K562 (cell line): ENCODE results near the gene SDR9C7. TPM values are rescaled to one million over a fixed set of nuclear protein-coding genes. Genes with fewer than 3 reads are reported as not detected.

Experiments used
- ARID1B ChIP-seq: fragments of 450-650 bp; IDR thresholded peaks from 2 replicates; pipeline ENCODE4 v1.6.1; 2016; ENCODE audit warnings: antibody characterized with exemption, mild to moderate bottlenecking, inconsistent platforms
- ARID2 ChIP-seq: fragments of 450-650 bp; IDR thresholded peaks from 2 replicates; pipeline ENCODE4 v1.6.1; 2017; ENCODE audit warnings: antibody characterized with exemption, mild to moderate bottlenecking
- ASH1L ChIP-seq: fragments of 450-650 bp; IDR thresholded peaks from 2 replicates; pipeline ENCODE4 v1.6.1; 2018; ENCODE audit warnings: borderline replicate concordance, mild to moderate bottlenecking, low read depth; ENCODE audit not compliant: partially characterized antibody
- BACH1 ChIP-seq: fragments of 200-800 bp; sonication (Bioruptor generic); IDR thresholded peaks from 2 replicates; pipeline ENCODE4 v1.6.1; 2016; ENCODE audit warnings: missing genetic modification characterization, missing compliant biosample characterization
- BCLAF1 ChIP-seq, 2 experiments: fragments of 450-650 bp in 1 of 2; IDR thresholded peaks; 2 replicates each; pipeline ENCODE4 v1.6.1; 2011 to 2017; ENCODE audit warnings: low read depth in 2 of 2, antibody characterized with exemption in 1 of 2, borderline replicate concordance in 1 of 2, low read length in 1 of 2, mild to moderate bottlenecking in 1 of 2, mixed read lengths in 1 of 2; ENCODE audit not compliant: control insufficient read depth in 1 of 2
- CAMTA2 ChIP-seq: fragments of 250-450 bp; sonication (Bioruptor Pico); conservative IDR thresholded peaks from 2 replicates; pipeline ENCODE4 v1.5.1; 2022
- CCNT2 ChIP-seq: IDR thresholded peaks from 2 replicates; pipeline ENCODE4 v1.6.1; 2011; ENCODE audit warnings: borderline replicate concordance, low read depth, mild to moderate bottlenecking, moderate library complexity, mixed read lengths, low read length; ENCODE audit not compliant: insufficient read length; ENCODE audit errors: extremely low read depth
- CHCHD3 ChIP-seq: fragments of 250-450 bp; sonication (Bioruptor Pico); IDR thresholded peaks from 2 replicates; pipeline ENCODE4 v2.1.2; 2022; ENCODE audit warnings: mild to moderate bottlenecking
- CREB1 ChIP-seq, 2 experiments: sonication (generic) in 1 of 2; formaldehyde crosslinking in 1 of 2; IDR thresholded peaks; 2 replicates each; pipeline versions ENCODE4 v1.6.1 to v1.8.0; 2012 to 2022; ENCODE audit warnings: inconsistent platforms in 1 of 2, mild to moderate bottlenecking in 1 of 2, missing genetic modification reagents in 1 of 2, moderate library complexity in 1 of 2
- CUX1 ChIP-seq: fragments of 200-800 bp; sonication (Bioruptor generic); IDR thresholded peaks from 2 replicates; pipeline ENCODE4 v1.6.1; 2016; ENCODE audit warnings: missing genetic modification characterization, missing compliant biosample characterization
- EGR1 ChIP-seq: fragments of 450-650 bp; conservative IDR thresholded peaks from 2 replicates; pipeline ENCODE4 v1.6.1; 2017; ENCODE audit warnings: mild to moderate bottlenecking
- ELF2 ChIP-seq: fragments of 250-450 bp; sonication (Bioruptor Pico); IDR thresholded peaks from 2 replicates; pipeline ENCODE4 v1.5.0; 2021; ENCODE audit warnings: mild to moderate bottlenecking
- EP300 ChIP-seq: IDR thresholded peaks from 2 replicates; pipeline ENCODE4 v1.6.1; 2012; ENCODE audit warnings: low read length, improper control_type of control experiment
- ERF ChIP-seq: fragments of 450-650 bp; formaldehyde crosslinking; IDR thresholded peaks from 2 replicates; pipeline ENCODE4 v1.4.0; 2020; ENCODE audit warnings: mild to moderate bottlenecking, mixed read lengths
- GATA2 ChIP-seq: sonication (generic); formaldehyde crosslinking; IDR thresholded peaks from 2 replicates; pipeline ENCODE4 v1.4.0; 2020; ENCODE audit warnings: mild to moderate bottlenecking, missing genetic modification reagents
- MTA1 ChIP-seq: fragments of 450-650 bp; IDR thresholded peaks from 2 replicates; pipeline ENCODE4 v1.6.1; 2017; ENCODE audit warnings: borderline replicate concordance
- SMAD3 ChIP-seq: fragments of 450-650 bp; formaldehyde crosslinking; conservative IDR thresholded peaks from 2 replicates; pipeline ENCODE4 v1.4.0; 2020; ENCODE audit warnings: mild to moderate bottlenecking
- ZBTB17 ChIP-seq: fragments of 450-650 bp; formaldehyde crosslinking; IDR thresholded peaks from 2 replicates; pipeline ENCODE4 v1.4.0; 2020; ENCODE audit warnings: mild to moderate bottlenecking
- ZNF445 ChIP-seq: fragments of 250-450 bp; sonication (Bioruptor Pico); IDR thresholded peaks from 2 replicates; pipeline ENCODE4 v1.4.0; 2020; ENCODE audit warnings: low read depth, mild to moderate bottlenecking, moderate library complexity
- polyA plus RNA-seq, 8 experiments: library from polyadenylated mRNA; depleted of rRNA in 4 of 8; stranded (reverse) in 5 of 8; unstranded in 3 of 8; fragments of >200 nt; fragmentation: Nextera tagmentation in 2 of 8; fragmentation: Illumina TruSeq in 1 of 8; extraction: Ambion mirVana in 2 of 8; extraction: Trizol in 1 of 8; gene quantifications; 2 replicates each; pipeline versions ENCODE4 v1.2.1 to v1.2.3, GENCODE V29; 2011 to 2014; ENCODE audit warnings: inconsistent platforms in 1 of 8, missing spikeins in 1 of 8
- total RNA-seq, 7 experiments: library from RNA; depleted of rRNA in 6 of 7; stranded (reverse); fragments of >200 nt in 6 of 7; fragmentation: Illumina TruSeq in 2 of 7; extraction: Trizol in 2 of 7; gene quantifications; 2 replicates each; pipeline versions ENCODE4 v1.2.1 to v1.2.3, GENCODE V29; 2011 to 2021; ENCODE audit warnings: low replicate concordance in 1 of 7

Gene SDR9C7
- total and polyA plus RNA-seq, 9 of the 15 experiments (the other 6 are each of a cell fraction or from before 2014, with no cell fraction given): 0.04 to 0.59 (median 0.06) TPM; not detected in 6

DNA sequence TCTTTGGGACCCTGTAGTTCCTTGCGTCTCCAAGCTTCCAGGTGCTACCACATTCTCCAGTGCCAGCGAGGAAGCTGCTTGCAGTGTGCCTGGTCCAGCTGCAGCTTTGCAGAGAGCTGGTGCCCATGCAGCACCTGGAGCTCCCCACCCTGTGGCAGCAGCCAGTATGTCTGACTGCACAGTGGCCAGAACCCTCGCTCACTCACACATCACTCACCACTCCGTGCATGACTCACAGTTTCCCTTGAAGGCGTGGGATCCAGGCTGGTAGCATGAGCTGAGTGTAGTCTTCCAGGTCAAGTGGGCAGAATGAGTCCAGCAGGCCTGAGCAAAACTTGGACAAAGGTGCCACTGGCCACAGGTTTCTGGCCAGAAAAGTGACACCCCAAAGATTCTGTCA lies 33.6 kb downstream of the SDR9C7 start (continued):
- TF ChIP-seq CHCHD3 (CRISPR knock-in tag) (no peak), BCLAF1 (IDR thresholded peaks at IDR 0.05; ENCODE audit: borderline replicate concordance in 1 of 2, control insufficient read depth in 1 of 2, low read depth in 2 of 2, low read length in 1 of 2) (no peak), CCNT2 (peak; percentile 24), CREB1 (IDR thresholded peaks at IDR 0.05) (no peak), CREB1 (CRISPR knock-in tag; IDR thresholded peaks at IDR 0.05) (peak; percentile 55; the same call in 1 of the 2 replicates), ZNF445 (no peak), ARID2 (no peak), ZBTB17 (CRISPR knock-in tag) (no peak), EP300 (no peak), BACH1 (no peak), EGR1 (peak; percentile 72), ARID1B (peak; percentile 80), ELF2 (no peak), CUX1 (CRISPR knock-in tag) (no peak), CAMTA2 (no peak), ERF (no peak), ASH1L (no peak), GATA2 (CRISPR knock-in tag) (no peak), MTA1 (no peak), SMAD3 (CRISPR knock-in tag) (no peak)
